GM12891 (cell line): ENCODE data around the gene PRICKLE1.

Source experiments
- PAX5 ChIP-seq: IDR thresholded peaks from 2 replicates; pipeline ENCODE4 v1.6.1; 2011; ENCODE audit warnings: low read length, moderate library complexity, mild to moderate bottlenecking; ENCODE audit not compliant: insufficient read depth, severe bottlenecking
- POLR2A ChIP-seq: IDR thresholded peaks from 2 replicates; pipeline ENCODE4 v1.6.1; 2011; ENCODE audit warnings: low read depth, low read length, control low read depth
- POLR2AphosphoS5 ChIP-seq: IDR thresholded peaks from 2 replicates; pipeline ENCODE4 v1.6.1; 2011; ENCODE audit warnings: low read depth, low read length, control low read depth
- POU2F2 ChIP-seq: IDR thresholded peaks from 2 replicates; pipeline ENCODE4 v1.6.1; 2011; ENCODE audit warnings: low read depth, mild to moderate bottlenecking, control low read depth, low read length, moderate library complexity
- SPI1 ChIP-seq: IDR thresholded peaks from 2 replicates; pipeline ENCODE4 v1.6.1; 2011; ENCODE audit warnings: low read depth, low read length, control low read depth
- TAF1 ChIP-seq: IDR thresholded peaks from 2 replicates; pipeline ENCODE4 v1.6.1; 2011; ENCODE audit warnings: low read depth, low read length, control low read depth

DNA sequence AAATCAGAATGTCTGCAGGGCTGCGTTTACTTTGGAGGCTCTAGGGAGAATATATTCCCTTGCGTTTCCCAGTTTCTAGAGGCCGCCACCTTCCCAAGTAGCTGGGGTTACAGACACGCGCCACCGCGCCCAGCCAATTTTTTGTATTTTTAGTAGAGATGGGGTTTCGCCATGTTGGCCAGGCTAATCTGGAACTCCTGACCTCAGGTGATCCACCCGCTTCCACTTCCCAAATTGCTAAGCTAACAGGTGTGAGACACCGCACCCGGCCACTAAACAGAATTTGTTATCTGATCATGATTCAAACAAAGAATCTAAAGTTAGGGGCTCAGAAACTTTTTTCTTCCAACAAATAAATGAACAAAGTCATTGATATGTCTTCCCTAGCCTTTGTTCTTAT, 148.9 kb downstream of the PRICKLE1 start:
- TF ChIP-seq POLR2A (no peak), TAF1 (no peak), POLR2AphosphoS5 (no peak), POU2F2 (no peak), SPI1 (no peak), PAX5 (no peak)
